A549 (cell line): ENCODE results near the gene ANKRD13A. TPM values are rescaled to one million over a fixed set of nuclear protein-coding genes. Genes with fewer than 3 reads are reported as not detected.
A peak's percentile ranks its signal among the peaks of the same experiment; 100 is the strongest.

Experiments used
- ATAC-seq, 2 experiments: fragments of 200-7000 bp in 1 of 2; fragments of >200 bp in 1 of 2; cut with Nextera tagmentation in 1 of 2; cut with Tn5 transposase in 1 of 2; 3 replicates each; pipeline versions ENCODE4 v1.8.0 to v1.9.1; 2018 to 2020; ENCODE audit warnings: mild to moderate bottlenecking in 1 of 2, moderate library complexity in 1 of 2
- CTCF ChIA-PET: fragments of 300-600 bp; sonication (Branson Sonifier 250); formaldehyde crosslinking; extraction: SDS; loops from one replicate; lab custom pipeline; 2021; ENCODE audit warnings: antibody characterized with exemption, inconsistent platforms; lab: Yijun Ruan, JAX
- POLR2A ChIA-PET: fragments of 350-600 bp; formaldehyde crosslinking; extraction: SDS; loops from one replicate; lab custom pipeline; 2021; ENCODE audit warnings: antibody characterized with exemption, inconsistent platforms; lab: Yijun Ruan, JAX
- DNase-seq, 2 experiments: peaks; one replicate each; pipeline versions ENCODE4 v3.0.0 to v3.0.0-alpha.2; 2011 to 2016; ENCODE audit warnings: low read depth in 1 of 2, low spot score in 1 of 2
- FAIRE-seq: peaks from 2 replicates; lab custom pipeline; 2011; peaks lifted over from hg19 to GRCh38; lab: Jason Lieb, UNC
- H3K27ac ChIP-seq, 2 experiments: fragments of >200 bp; sonication (Bioruptor Twin); formaldehyde crosslinking; 3 replicates each; pipeline ENCODE4 v1.5.1; 2016 to 2017
- H3K4me1 ChIP-seq: fragments of >200 bp; sonication (Bioruptor Twin); formaldehyde crosslinking; 3 replicates; pipeline ENCODE4 v1.6.1; 2016
- H3K4me2 ChIP-seq: fragments of >200 bp; sonication (Bioruptor Twin); formaldehyde crosslinking; 3 replicates; pipeline ENCODE4 v1.6.1; 2016
- H3K4me3 ChIP-seq: fragments of >200 bp; sonication (Bioruptor Twin); formaldehyde crosslinking; 3 replicates; pipeline ENCODE4 v1.5.1; 2016
- H3K9me3 ChIP-seq: fragments of >200 bp; sonication (Bioruptor Twin); formaldehyde crosslinking; 3 replicates; pipeline ENCODE4 v1.6.1; 2016
- BHLHE40 ChIP-seq: IDR thresholded peaks from 2 replicates; pipeline ENCODE4 v1.6.1; 2012; ENCODE audit warnings: low read depth, low read length, inconsistent platforms
- CBX8 ChIP-seq: fragments of 200-600 bp; sonication (generic); IDR thresholded peaks from 2 replicates; pipeline ENCODE4 v1.6.1; 2016
- CEBPB ChIP-seq, 2 experiments: fragments of >200 bp in 1 of 2; sonication (Bioruptor Twin) in 1 of 2; formaldehyde crosslinking in 1 of 2; IDR thresholded peaks; 2 replicates each; pipeline ENCODE4 v1.6.1; 2012 to 2016
- ESRRA ChIP-seq: fragments of 150-350 bp; IDR thresholded peaks from 2 replicates; pipeline ENCODE4 v1.6.1; 2014; ENCODE audit warnings: mild to moderate bottlenecking, low read length, borderline replicate concordance
- FOXS1 ChIP-seq: fragments of 250-450 bp; sonication (Bioruptor Pico); IDR thresholded peaks from 2 replicates; pipeline ENCODE4 v1.5.0; 2020; ENCODE audit warnings: mild to moderate bottlenecking, moderate library complexity
- HOXB13 ChIP-seq: fragments of 250-450 bp; sonication (Bioruptor Pico); IDR thresholded peaks from 2 replicates; pipeline ENCODE4 v1.5.0; 2020; ENCODE audit warnings: low read depth, mild to moderate bottlenecking, moderate library complexity
- MAFK ChIP-seq: fragments of 450-650 bp; IDR thresholded peaks from 2 replicates; pipeline ENCODE4 v1.6.1; 2014; ENCODE audit not compliant: partially characterized antibody
- MAZ ChIP-seq: fragments of 150-350 bp; IDR thresholded peaks from 2 replicates; pipeline ENCODE4 v1.6.1; 2014; ENCODE audit warnings: antibody characterized with exemption, low read depth, low read length, borderline replicate concordance
- NR3C1 ChIP-seq: fragments of >200 bp; sonication (Bioruptor Twin); formaldehyde crosslinking; IDR thresholded peaks from 3 replicates; pipeline ENCODE4 v1.6.1; 2017
- PHF8 ChIP-seq: fragments of 200-600 bp; sonication (generic); IDR thresholded peaks from 2 replicates; pipeline ENCODE4 v1.6.1; 2016; ENCODE audit warnings: low read depth, mild to moderate bottlenecking, antibody characterized with exemption, moderate library complexity, borderline replicate concordance
- POLR2AphosphoS2 ChIP-seq: conservative IDR thresholded peaks from 2 replicates; pipeline ENCODE4 v1.6.1; 2012; ENCODE audit warnings: low read length, improper control_type of control experiment, inconsistent platforms
- SMC3 ChIP-seq: fragments of >200 bp; sonication (Bioruptor Twin); formaldehyde crosslinking; IDR thresholded peaks from 3 replicates; pipeline ENCODE4 v1.6.1; 2018; ENCODE audit warnings: inconsistent platforms
- ZFP36 ChIP-seq: fragments of 450-650 bp; IDR thresholded peaks from 2 replicates; pipeline ENCODE4 v1.6.1; 2014; ENCODE audit warnings: borderline replicate concordance; ENCODE audit not compliant: partially characterized antibody
- ZNF302 ChIP-seq: fragments of 250-450 bp; sonication (Bioruptor Pico); IDR thresholded peaks from 2 replicates; pipeline ENCODE4 v1.9.0; 2021; ENCODE audit warnings: inconsistent platforms, mild to moderate bottlenecking, moderate library complexity
- ZSCAN20 ChIP-seq: fragments of 250-450 bp; sonication (Bioruptor Pico); IDR thresholded peaks from 2 replicates; pipeline ENCODE4 v1.8.0; 2022; ENCODE audit warnings: mild to moderate bottlenecking, moderate library complexity
- WGBS: methylation state at CpG from one replicate; pipeline ENCODE4 v1.1.6; 2017; ENCODE audit errors: missing lambda C conversion rate; 5-methylcytosine and 5-hydroxymethylcytosine counted together
- polyA plus RNA-seq, 4 experiments: library from polyadenylated mRNA; depleted of rRNA in 3 of 4; stranded (reverse); fragments of >200 nt; fragmentation: RNase III in 1 of 4; extraction: RNeasy Plus Mini Kit Qiagen cat#74134 plus additional on column Dnase treatment in 1 of 4; gene quantifications; 2 replicates in 3 of 4; 3 replicates in 1 of 4; pipeline ENCODE4 v1.2.3, GENCODE V29; 2011 to 2017
- TF ChIP-seq, protein P1 (sequence below): fragments of 250-450 bp; sonication (Bioruptor Pico); IDR thresholded peaks from 2 replicates; pipeline ENCODE4 v1.5.0; 2021; ENCODE audit warnings: mild to moderate bottlenecking, moderate library complexity, borderline replicate concordance
- TF ChIP-seq, protein P2 (sequence below): IDR thresholded peaks from 2 replicates; pipeline ENCODE4 v1.6.1; 2012
- TF ChIP-seq, protein P3 (sequence below): fragments of 450-650 bp; IDR thresholded peaks from 2 replicates; pipeline ENCODE4 v1.6.1; 2014; ENCODE audit warnings: antibody characterized with exemption
- TF ChIP-seq, protein P4 (sequence below): IDR thresholded peaks from 2 replicates; pipeline ENCODE4 v1.6.1; 2012; ENCODE audit warnings: low read depth, borderline replicate concordance
- TF ChIP-seq, protein P5 (sequence below): fragments of 200-600 bp; sonication (generic); IDR thresholded peaks from 2 replicates; pipeline ENCODE4 v1.6.1; 2016; ENCODE audit warnings: antibody characterized with exemption, mild to moderate bottlenecking, moderate library complexity

The ANKRD13A gene
- polyA plus RNA-seq, 2 of the 4 experiments (the other 2 are of a cell fraction): 12.1 to 23.8 TPM

DNA sequence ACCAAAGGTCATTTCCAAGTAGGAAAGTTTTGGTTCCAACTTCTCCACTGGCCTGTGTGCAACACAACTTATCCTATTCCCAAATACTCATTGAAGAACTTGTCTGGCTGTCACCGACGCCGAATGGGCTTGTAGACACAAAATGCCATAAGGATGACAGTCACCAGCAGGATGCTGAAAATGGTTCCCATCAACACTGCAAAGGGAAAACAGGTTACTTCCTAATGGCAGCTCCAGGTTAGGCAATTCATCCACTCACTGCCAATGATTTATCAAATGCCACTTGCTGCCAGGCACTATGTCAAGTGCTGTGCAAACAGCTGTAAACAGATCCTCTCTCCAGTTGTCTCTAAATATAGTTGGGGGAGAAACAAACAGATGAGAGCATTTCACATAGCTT is 43.0 kb downstream of the ANKRD13A start:
- peak overlapping the region; percentile 52 for H3K4me2 ChIP-seq
- H3K9me3 ChIP-seq: no peaks in the 10 kb centered on the region
- H3K27ac ChIP-seq: peak overlapping the region; percentile 85 to 93
- WGBS: 90% methylated on average over 3 of the region's 3 CpGs
- POLR2A ChIA-PET: no interaction called here
- CTCF ChIA-PET: interaction anchor here (0.6 to 2.7 kb wide), 11 partner anchors 9 to 560 kb away, joined by 3 to 8 read pairs (median 3); partner anchors contain the start of gene ANKRD13A
- ATAC-seq: no peak
- no peak for FAIRE-seq
- H3K4me3 ChIP-seq: no peak overlapping the region
- TF ChIP-seq FOXS1 (CRISPR knock-in tag) (no peak), BHLHE40 (no peak), ESRRA (no peak), CBX8 (no peak), CEBPB (IDR thresholded peaks at IDR 0.05) (peak in 1 of 2 experiments; percentile 35; a peak in 1 of 4 replicates), ZNF302 (CRISPR knock-in tag) (no peak)
- TF ChIP-seq, protein P1, sequence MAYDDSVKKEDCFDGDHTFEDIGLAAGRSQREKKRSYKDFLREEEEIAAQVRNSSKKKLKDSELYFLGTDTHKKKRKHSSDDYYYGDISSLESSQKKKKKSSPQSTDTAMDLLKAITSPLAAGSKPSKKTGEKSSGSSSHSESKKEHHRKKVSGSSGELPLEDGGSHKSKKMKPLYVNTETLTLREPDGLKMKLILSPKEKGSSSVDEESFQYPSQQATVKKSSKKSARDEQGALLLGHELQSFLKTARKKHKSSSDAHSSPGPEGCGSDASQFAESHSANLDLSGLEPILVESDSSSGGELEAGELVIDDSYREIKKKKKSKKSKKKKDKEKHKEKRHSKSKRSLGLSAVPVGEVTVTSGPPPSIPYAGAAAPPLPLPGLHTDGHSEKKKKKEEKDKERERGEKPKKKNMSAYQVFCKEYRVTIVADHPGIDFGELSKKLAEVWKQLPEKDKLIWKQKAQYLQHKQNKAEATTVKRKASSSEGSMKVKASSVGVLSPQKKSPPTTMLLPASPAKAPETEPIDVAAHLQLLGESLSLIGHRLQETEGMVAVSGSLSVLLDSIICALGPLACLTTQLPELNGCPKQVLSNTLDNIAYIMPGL: no peak
- TF ChIP-seq, protein P2, sequence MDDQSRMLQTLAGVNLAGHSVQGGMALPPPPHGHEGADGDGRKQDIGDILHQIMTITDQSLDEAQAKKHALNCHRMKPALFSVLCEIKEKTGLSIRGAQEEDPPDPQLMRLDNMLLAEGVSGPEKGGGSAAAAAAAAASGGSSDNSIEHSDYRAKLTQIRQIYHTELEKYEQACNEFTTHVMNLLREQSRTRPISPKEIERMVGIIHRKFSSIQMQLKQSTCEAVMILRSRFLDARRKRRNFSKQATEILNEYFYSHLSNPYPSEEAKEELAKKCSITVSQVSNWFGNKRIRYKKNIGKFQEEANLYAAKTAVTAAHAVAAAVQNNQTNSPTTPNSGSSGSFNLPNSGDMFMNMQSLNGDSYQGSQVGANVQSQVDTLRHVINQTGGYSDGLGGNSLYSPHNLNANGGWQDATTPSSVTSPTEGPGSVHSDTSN: no peak
- peak in 1 of 2 experiments; percentile 72 for DNase-seq
- peaks cover 73% of the 10 kb centered on the region for H3K4me1 ChIP-seq

DNA sequence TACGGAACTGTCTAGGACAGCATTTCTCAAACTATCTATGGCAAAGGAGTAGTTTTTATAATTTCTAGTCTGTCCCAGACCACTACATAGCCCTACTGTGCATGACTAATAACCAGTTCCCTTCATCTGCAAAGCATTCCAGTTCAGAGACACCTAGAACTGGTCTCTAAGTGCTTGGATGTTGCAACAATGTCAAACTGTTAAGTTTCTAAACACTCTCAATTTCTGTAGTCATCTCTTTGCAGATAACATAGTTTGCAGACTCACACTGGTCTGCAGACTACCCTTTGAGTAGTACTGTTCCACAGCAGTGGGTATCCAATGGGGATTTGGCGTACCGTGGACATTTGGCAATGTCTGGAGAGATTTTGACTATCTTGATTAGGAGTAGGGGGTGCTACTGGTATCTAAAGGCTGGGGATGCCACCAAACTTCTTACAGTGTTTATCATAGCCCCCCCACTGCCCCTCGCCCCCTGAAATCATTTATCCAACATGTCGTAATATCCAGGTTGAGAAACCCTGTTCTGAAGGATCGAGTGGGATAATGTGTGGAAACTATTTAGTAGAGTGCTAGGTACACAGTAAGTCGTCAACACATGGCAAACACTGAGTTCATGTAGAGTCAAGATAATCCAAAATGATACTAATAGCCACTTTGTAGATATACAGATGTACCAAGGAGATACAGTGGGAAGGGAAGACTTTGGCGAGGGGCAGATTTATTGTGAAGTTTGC is 47.4 kb downstream of the ANKRD13A start:
- DNase-seq (no peak), ATAC-seq (no peak), FAIRE-seq (no peak)
- TF ChIP-seq ZFP36 (no peak), HOXB13 (CRISPR knock-in tag) (no peak), SMC3 (no peak), NR3C1 (no peak), ZSCAN20 (CRISPR knock-in tag) (no peak), ESRRA (no peak), PHF8 (no peak), POLR2AphosphoS2 (no peak), MAFK (no peak), MAZ (no peak)
- TF ChIP-seq, protein P3, sequence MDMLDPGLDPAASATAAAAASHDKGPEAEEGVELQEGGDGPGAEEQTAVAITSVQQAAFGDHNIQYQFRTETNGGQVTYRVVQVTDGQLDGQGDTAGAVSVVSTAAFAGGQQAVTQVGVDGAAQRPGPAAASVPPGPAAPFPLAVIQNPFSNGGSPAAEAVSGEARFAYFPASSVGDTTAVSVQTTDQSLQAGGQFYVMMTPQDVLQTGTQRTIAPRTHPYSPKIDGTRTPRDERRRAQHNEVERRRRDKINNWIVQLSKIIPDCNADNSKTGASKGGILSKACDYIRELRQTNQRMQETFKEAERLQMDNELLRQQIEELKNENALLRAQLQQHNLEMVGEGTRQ: no peak
- TF ChIP-seq, protein P4, sequence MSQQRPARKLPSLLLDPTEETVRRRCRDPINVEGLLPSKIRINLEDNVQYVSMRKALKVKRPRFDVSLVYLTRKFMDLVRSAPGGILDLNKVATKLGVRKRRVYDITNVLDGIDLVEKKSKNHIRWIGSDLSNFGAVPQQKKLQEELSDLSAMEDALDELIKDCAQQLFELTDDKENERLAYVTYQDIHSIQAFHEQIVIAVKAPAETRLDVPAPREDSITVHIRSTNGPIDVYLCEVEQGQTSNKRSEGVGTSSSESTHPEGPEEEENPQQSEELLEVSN: no peak
- TF ChIP-seq, protein P5, sequence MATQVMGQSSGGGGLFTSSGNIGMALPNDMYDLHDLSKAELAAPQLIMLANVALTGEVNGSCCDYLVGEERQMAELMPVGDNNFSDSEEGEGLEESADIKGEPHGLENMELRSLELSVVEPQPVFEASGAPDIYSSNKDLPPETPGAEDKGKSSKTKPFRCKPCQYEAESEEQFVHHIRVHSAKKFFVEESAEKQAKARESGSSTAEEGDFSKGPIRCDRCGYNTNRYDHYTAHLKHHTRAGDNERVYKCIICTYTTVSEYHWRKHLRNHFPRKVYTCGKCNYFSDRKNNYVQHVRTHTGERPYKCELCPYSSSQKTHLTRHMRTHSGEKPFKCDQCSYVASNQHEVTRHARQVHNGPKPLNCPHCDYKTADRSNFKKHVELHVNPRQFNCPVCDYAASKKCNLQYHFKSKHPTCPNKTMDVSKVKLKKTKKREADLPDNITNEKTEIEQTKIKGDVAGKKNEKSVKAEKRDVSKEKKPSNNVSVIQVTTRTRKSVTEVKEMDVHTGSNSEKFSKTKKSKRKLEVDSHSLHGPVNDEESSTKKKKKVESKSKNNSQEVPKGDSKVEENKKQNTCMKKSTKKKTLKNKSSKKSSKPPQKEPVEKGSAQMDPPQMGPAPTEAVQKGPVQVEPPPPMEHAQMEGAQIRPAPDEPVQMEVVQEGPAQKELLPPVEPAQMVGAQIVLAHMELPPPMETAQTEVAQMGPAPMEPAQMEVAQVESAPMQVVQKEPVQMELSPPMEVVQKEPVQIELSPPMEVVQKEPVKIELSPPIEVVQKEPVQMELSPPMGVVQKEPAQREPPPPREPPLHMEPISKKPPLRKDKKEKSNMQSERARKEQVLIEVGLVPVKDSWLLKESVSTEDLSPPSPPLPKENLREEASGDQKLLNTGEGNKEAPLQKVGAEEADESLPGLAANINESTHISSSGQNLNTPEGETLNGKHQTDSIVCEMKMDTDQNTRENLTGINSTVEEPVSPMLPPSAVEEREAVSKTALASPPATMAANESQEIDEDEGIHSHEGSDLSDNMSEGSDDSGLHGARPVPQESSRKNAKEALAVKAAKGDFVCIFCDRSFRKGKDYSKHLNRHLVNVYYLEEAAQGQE: no peak
- 86% methylated on average over 8 of the region's 8 CpGs for WGBS
- Histone ChIP-seq H3K4me1 (peaks cover 42% of the 10 kb centered on the region), H3K27ac (peak overlapping the region in 1 of 2 experiments; percentile 94; a peak in 1 of 6 replicates), H3K9me3 (no peaks in the 10 kb centered on the region), H3K4me3 (peak overlapping the region; percentile 86; the same call in 2 of the 3 replicates), H3K4me2 (peak overlapping the region; percentile 92)
- CTCF ChIA-PET: interaction anchor here (1.1 to 1.5 kb wide), 3 partner anchors 10 to 404 kb away, joined by 3 to 4 read pairs (median 4); partner anchors contain the start of gene ARPC3
- POLR2A ChIA-PET: no interaction called here
